Hindlimb muscle (tissue), 1 donor: ENCODE measurements around the gene USP46. TPM values are rescaled to one million over a fixed set of nuclear protein-coding genes. Genes with fewer than 3 reads are reported as not detected.
A peak's percentile ranks its signal among the peaks of the same experiment; 100 is the strongest.

Experiments
- DNase-seq: peaks from one replicate; pipeline ENCODE4 v3.0.0-alpha.2; 2013
- polyA plus RNA-seq: library from polyadenylated mRNA; unstranded; fragments of 120-200 nt; gene quantifications from one replicate; pipeline ENCODE4 v1.2.1, GENCODE V29; 2013; ENCODE audit not compliant: insufficient read length

Gene USP46
- polyA plus RNA-seq, 1 donor: 30.7 TPM

DNA sequence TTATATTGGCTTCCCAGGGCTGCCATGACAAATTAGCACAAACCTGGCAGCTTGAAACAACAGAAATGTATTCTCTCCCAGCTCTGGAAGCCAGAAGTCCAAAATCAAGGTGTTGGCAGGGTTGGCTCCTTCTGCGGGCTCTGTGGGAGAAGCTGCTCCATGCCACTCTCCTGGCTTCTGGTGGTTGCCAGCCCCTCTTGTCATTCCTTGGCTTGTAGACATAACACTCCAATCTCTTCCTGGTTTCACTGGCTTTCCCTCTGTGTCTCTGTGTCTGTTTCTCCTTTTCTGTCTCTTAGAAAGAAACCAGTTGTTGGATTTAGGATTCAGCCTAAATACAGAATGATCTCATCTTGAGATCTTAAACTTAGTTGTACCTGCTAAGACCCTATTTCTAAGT is 85.5 kb downstream of the USP46 start:
- DNase-seq: no peak

DNA sequence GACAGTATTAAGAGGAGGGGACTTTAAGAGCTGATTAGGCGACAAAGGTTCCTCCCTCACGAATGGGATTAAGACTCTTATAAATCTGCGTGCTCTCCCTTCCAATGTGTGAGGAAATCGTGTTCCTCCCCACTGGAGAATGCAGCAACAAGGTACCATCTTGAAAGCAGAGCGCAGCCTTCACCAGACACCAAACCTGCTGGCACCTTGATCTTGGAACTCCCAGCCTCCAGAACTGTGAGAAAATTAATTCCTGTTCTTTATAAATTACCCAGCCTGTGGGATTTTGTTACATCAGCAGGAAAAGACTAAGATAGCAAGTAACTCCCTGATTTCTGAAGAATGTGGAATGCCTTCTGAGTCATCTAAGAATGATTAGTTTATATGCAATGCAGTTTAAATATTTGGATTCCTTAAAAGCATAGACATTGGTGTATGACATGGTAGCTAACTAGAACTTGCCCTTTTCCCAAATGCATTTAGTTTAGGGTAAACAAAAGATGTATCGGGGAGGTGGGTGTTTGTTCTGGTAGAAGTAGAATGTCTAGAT is 86.1 kb downstream of the USP46 start:
- no peak for DNase-seq

DNA sequence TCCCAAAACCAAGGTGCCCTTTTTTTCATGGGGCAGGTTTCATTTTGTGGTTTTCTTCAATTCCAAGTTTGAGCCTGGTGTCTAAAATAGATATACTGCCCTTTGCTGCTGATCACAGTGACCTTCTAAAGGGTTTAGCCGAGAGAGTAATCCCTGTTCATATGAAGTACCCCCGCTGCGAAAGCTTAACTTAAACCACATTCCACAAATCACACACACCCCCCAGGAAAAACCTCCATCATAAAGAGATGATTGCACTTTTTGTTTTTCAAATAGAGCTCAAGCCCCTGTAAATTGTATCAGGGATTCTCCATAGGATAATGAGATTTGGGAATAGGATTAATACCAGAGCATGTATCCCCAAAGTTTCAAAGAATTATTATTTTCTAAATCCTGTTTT is 90.8 kb downstream of the USP46 start:
- DNase-seq: no peak

DNA sequence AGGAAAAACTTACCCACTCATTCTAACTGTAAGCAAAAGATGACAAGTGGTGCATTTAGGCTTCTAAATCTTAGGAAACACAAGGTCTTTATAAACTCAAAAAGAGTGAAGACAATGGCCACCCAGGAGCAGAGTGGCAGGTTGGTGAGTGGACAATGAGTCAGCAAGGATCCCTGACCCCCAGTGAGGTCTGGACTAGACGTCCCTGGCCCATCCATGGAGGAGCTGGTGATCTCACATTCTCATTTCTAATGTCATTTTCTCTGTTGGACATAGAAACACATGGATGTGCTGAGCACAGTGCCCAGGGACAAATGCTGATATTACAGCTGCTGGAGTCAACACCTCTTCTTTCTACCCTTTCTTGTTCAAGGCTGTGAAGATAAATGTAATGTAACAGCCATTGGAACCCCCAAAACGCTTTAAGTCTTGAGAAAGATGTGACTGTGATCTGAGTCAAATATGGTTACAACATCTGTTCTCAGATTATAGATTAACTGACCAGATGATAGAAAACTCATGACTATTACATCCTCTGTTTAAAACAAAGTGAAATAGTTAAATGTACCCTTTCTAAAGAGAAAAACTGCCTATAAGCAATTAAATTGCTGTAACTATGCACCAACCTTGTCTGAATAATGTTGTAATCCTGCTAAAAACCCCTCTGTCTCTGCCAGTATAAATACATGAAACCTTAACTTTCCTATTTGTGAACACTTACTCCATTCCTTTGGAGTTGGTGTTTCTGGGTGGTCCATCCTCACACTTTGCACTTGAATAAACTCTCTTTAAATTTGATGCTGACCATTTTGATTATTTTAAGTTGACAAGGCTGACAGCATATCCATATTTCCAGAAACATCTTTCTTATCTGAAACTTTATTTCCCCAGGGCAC is 92.7 kb downstream of the USP46 start:
- no peak for DNase-seq

DNA sequence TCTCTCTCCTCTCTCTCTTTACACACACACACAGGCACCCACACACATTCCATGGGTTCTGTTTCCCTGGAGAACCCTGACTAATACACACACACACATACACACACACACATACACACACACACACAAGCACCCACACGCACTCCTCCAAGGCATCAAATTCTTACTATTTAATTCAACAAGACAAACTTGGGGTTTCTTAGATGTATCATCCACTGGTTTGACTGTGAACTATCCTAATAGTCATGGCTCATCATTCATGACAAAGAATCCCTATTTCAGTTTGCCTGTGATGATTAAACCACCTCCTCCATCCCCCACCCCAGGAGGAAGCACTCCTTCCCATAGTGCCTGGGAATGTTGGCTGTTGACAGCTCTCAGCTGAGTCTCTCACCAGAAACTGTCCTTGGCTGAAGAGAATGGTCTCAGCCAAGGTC is 98.2 kb downstream of the USP46 start:
- no peak for DNase-seq

DNA sequence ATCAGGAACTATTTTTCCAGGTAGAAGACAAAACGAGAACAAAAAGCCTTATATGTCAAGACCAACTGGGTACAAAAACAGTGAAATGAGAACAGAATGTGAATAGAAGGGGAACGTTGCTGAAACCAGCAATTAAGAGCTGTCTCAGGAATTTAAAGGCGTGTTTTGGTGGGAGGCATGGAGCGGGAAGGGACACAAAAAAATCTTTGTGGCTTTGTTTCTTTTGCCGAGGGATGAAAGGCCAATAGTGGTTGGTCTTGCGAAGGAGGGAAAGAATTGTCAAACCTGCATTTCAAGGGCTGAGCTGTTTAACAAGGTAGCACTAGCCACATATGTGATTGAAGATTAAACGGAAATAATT is 103.8 kb downstream of the USP46 start:
- DNase-seq: no peak

DNA sequence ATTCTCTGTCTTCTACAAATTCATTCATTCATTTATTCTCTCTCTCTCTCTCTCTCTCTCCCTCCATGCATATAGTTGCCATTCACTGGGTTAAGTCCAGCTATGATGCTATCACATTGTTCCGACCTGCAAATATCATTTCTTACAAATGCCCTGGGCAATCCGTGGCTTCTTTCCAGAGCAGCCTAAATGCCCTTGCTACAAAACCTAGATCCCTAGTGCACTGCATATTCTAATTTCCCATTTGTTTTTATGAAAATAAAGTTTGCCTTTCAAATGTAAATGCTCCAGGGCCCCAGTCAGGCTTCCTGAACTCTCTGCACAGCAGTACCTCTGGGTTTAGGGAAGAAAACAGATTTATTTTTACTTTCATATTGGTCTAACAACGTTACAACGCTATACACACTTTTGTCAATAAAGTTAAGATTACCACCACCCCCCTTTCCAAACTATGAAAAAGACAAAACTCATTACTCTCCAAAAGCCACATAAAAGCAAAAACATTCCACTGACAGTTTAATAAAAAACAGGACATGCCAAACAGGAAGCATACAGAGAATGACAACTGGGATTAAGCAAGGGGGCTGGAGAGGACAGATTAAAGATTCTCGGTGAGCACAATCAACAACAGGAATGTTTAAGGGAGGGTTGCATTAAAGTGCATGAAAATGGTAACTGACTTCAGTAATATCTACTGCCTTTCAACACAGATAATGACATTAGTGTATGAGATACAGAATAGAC is 104.3 kb downstream of the USP46 start:
- no peak for DNase-seq

DNA sequence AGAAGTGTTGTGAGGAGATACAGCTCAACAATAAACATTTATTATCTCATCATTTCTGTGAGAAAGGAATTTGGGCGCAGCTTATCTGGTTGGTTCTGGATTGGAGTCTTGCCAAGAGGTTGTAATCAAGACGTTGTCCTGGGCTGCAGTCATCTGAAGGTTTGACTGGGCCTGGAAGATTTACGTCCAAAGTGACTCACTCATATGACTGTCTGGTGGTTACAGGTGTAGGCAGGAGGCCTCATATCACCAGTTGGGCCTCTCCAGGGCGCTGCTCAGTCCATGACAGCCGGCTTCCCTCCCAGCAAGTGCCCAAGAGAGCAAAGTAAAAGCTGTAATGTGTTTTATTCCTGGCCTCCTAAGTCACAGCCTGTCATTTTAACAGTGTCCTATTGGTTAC is 106.3 kb downstream of the USP46 start:
- DNase-seq: no peak

DNA sequence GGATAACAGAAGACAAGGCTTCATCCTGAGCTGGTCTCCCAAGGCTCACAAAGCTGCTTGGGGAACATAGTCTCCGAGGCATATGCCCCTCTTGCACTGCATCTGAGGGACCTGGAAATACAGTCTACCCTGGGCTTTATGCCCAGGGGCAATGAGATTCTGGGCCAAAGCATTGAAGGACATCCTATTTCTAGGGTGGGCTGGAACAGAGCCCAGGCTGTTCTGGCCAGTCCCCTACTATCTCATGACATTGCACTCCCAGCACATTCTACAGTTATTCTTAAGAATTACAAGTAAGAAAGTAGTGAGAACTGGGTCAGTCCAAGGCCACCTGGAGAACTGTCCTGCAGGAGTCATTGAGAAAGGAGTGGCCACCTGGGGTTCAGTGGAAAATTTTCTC is 107.6 kb downstream of the USP46 start:
- no peak for DNase-seq

DNA sequence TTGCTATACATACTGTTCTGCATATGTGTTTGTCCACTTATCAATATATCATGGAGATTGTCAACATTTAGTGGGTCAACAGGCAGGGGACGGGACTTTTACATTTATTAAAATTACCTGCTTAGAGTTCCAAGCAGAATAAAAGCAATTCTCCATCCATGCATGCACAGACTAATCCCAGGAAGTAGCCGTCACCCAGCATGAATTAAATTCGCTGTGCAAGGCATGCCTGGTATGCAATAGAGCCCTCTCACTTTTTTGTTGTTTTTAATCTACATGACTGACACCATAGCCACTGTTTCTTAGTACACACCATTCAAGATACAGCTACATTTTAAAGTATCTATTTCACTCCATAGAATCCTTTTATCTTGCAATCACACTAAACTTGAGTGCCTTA is 108.9 kb downstream of the USP46 start:
- no peak for DNase-seq

DNA sequence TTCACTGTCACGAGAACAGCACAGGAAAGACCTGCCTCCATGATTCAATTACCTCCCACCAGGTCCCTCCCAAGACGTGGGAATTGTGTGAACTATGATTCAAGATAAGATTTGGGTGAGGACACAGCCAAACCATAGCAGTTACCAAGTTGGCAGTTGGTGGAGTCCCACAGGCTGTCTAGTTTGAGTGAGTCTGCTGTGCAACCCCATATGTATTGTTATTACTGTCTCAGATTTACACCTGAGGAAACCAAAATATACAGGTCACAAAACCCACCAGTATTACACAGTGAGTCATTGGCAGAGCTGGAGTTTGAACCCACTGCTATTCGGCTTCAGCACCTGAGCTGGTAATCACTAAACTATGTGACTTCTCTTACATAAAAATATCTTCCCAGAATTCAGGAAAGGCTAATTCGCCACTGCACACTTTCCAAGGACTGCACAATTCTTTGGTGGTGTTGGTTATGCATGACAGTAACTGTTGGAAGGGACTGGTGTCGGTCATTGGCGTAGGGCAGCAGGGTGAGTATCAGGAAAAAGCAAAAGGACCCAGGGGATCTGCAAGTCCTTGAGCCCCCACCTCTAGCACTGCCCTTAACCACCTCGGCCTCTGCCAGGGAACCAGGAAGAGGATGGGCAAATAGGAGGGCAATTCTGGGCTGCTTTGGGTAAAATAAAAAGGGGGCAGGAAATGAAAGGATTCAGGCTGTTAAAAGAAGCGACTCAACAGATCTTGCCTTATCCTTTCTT is 110.1 kb downstream of the USP46 start:
- no peak for DNase-seq

DNA sequence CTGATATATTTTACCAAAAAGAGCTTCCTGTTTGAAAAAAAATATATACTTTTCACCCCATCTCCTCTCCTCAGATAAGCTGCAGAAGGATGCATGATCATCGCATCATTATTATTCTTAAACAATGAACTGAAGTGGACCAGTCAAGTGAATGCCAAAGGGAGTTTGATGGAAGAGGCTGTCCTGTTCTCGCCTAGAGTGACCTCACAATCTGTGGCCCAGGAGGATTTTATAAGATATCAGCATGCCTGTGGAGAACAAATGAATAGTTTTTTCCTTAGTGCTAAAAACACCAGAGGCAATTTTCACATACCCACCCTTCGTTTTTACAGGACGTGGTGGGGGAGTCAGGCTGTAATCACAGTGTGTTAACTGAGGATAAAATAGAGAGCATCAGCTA is 112.7 kb downstream of the USP46 start:
- DNase-seq: no peak

DNA sequence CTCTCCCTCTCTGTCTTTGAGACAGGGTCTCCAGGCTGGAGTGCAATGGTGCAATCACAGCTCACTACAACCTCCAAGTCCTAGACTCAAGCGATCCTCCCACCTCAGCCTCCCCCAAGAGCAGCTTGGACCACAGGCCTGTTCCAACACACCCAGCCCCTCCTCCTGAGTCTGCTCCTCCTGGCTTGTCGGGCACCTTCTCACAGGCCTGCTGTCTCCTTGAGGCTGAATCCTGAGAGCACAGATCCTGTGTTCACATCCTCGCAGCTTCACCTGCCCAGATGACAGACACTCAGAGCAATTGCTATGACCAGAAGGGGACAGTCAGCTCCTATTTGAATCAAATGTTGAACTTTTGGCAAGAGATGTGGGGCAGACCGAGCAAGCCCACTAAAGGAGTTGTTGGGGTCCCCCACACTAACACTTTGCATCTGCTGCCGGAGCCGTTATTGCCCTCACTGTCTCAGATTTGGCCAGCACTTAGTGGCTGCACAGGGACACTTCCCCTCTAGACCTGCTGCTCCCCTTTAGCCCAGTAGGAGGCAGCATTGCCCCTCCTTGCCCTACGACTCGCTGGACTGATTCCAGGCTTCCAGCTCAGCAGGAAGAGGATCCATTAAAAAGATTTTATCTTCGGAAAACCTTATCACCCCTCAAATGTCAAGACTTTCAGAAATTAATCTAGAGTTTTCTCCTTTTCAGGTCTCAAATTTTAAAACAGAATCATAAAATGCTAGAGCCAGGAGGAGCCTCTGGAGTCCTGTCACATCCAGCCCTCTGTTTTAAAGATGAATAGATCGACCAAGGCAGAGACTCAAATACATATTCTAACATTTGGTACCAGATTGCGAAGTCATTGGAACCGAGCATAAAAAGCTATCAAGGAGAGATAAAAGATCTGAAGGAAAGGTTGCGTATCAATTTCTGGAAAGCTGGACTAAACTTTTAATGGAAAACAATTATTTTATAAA is 113.7 kb downstream of the USP46 start:
- DNase-seq: peak; percentile 66

Other genes starting within 250 kb of the USP46 start
- gene ERVMER34-1, start 92.1 kb upstream of the USP46 start, polyA plus RNA-seq: 0.52 TPM
- 12.1 TPM for gene RASL11B, start 203.0 kb upstream of the USP46 start, polyA plus RNA-seq